HG03066 (cell line): ENCODE measurements around the gene IL31.
"Not testable (repeated sequence)": the region's sequence is repeated elsewhere in the genome, so short reads cannot be mapped to it uniquely, and the experiment has no call there.

ENCODE experiments used
- ATAC-seq: cut with Tn5 transposase; IDR thresholded peaks from one replicate; pipeline ENCODE4 v1.9.1; 2021; ENCODE audit warnings: low read depth; ENCODE audit not compliant: unreplicated experiment

Gene IL31

DNA sequence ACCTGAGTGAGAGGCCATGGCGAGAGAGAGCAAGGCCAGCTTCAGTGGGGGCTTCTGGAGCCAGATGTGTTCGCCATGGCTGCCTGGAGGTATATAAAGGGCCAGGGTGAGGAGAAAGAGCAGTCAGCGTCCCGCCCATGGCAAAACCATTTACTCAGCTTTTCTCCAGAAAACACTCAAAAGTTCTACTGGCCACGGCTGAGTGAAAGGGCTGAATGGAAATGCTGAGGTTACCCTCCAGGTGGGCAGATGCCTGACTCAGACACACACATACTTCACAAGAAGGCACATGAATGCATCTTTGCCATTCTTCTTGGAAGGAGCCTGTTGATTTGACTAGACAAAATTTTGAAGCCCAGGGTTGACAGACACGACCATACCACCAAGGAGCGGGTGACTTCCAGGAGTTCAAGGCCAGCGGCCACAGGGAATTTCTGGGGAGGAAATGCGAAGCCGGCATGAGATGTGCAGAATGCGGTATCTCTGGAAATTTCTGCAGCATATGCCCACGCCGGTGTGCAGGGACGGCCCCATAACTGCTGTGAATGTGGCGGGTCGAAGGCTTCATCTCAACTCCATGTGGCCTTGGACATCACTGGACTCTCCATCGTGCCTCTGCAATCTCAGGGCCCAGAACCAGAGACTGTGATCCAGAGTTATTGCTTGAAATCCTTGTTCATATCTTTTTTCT lies at the start of gene IL31:
TSS of gene IL31 (minus strand) at position 67 of the 691 bp plus-strand sequence. CDS start at position 18, 49 bp downstream.
- no peak for ATAC-seq

DNA sequence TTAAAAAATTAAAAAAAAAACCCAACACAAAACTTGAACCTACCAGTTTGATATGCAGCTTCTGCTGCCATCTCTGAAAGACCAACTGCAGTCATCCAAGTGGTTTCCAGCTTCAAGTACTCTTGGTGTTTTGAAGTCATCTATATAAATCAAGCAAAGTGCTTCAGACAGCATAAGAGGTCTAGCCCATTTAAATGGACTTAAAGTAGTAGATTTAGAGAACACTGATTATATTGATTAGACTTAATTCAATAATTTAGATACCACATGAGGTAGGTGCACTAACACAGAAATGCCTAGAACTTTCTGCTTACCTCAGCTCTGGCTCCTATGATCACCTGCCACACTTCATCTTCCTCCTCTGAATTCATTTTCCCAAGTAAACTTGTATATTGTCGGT lies 42.4 kb upstream of the IL31 start:
- no peak for ATAC-seq

DNA sequence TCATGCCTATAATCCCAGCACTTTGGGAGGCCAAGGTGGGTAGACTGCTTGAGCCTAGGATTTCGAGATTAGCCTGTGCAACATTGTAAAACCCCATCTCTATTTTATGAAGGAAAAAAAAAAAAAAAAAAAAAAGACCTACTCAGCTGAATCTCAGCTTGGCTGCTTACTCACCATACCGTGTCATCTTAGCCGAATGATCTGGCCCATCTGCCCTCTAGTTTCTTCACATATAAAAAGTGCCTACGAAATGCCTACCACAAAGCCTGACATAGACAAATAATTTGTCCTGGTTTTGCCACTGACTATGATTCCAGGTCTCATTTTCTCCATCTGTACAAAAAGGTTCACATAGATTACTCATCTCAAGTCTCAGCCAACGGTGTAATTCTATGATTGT lies 41.8 kb upstream of the IL31 start:
- ATAC-seq: no peak

DNA sequence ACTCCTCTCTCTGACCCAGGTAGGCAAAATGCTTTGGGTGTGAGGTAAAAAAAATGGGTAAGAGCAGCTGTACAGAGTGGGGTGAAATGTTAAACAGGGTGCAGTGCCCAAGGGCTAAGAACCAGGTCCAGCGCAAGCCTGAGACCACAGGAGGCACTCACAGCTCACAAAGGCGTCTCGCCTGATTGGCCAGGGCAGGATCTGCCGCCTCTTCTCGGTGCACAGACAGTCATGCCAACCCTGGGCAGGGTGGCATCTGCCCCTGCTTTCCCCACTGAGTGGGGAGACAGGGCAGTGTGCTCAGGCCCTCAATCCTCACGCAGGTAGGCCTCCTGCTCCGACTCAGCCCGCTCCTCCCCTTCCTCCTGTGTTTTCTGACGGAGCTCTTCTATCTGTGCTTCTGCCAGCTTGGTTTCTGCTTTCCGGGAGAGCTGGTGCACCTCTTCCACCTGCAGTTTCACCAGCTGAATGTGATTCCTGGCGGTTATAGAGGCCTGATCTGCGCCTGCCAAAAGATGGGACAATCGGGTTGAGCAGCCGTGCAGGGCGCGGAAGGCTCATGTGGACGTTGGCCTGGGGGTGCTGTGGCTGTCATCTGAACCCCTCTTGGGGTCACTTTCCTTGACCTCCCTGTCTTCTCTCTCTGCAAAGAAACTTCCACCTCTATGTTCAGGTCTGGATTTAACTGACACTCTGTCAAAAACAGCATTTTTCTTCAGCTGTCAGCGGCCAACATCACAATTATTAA lies 34.2 kb upstream of the IL31 start:
- no peak for ATAC-seq

DNA sequence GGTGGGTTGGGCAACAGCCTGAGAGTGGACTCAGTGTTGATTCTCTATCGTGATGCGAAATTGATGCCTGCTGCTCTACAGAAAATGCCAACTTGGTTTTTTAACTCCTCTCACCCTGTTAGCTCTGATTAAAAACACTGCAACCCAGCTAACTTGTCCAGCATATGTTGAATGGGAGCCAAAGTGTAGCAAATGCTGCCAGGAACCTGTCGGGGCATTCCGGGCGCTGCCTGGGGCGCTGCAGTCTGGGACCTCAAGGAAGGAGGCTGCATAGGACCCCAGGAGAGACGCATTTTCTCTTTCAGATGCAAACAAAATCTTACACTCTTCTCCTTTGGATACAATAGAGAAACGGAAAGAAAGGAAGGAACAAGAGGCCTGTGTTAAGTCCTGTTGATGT lies 33.4 kb upstream of the IL31 start:
- no peak for ATAC-seq

DNA sequence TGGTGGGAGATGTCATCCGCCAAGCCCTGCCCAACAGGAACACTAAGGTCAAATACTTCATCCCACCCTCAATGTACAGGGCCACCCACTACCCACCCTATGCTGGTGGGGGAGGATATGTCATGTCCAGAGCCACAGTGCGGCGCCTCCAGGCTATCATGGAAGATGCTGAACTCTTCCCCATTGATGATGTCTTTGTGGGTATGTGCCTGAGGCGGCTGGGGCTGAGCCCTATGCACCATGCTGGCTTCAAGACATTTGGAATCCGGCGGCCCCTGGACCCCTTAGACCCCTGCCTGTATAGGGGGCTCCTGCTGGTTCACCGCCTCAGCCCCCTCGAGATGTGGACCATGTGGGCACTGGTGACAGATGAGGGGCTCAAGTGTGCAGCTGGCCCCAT lies 33.0 kb upstream of the IL31 start:
- ATAC-seq: no peak

DNA sequence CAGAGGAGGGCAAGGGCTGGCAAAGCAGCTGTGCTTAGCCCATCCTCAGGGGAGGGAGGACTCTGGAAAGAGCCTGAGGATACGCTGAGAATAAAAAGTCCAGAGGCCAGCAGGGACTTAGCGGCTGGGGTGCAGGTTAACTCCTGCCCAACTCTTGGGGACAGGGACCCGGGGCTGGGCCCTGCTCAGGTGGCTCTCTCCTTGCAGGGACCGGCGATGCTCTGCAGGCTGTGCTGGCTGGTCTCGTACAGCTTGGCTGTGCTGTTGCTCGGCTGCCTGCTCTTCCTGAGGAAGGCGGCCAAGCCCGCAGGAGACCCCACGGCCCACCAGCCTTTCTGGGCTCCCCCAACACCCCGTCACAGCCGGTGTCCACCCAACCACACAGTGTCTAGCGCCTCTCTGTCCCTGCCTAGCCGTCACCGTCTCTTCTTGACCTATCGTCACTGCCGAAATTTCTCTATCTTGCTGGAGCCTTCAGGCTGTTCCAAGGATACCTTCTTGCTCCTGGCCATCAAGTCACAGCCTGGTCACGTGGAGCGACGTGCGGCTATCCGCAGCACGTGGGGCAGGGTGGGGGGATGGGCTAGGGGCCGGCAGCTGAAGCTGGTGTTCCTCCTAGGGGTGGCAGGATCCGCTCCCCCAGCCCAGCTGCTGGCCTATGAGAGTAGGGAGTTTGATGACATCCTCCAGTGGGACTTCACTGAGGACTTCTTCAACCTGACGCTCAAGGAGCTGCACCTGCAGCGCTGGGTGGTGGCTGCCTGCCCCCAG lies 32.3 kb upstream of the IL31 start:
- ATAC-seq: no peak

DNA sequence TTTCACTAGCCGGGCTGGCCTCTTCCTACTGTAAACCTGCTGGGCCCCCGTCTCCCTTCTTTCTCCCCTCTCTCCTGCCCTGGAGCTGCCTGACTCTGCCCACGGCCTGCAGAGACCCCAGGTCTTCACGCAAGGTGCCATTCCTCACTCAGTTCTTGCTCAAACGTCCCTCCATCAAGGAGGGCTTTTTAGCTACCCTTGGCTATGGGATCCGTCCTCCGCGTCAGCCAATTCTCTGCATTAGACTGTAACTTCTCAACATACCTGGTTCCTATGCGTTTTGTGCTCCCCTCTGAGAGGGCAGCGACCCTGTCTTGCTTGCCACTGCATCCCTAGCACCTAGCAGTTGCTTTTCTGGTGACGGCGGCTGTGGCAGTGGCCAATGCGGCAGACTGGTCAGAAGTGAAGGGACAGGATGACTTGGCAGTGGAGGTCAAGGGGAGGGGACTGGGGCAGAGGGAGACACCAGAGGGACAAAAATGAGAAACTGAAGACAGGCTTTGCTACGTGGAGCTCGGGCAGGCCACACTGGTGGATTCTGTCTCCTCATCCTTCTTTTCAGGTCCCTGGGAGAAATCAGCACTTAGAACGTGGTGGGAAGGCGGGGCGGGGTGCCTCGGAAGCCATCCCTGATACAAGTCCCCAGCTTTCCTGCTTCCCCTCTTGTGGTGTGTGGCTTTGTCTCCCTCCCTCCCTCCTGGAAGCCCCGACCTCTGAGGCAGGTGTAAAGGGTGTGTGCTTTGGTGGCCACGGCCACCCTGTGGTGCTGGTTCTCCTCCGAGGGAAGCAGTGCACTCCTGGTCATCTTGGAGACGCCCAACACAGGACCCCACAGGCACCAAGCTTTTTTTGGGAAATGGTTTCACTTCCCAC lies 31.3 kb upstream of the IL31 start:
- no peak for ATAC-seq

DNA sequence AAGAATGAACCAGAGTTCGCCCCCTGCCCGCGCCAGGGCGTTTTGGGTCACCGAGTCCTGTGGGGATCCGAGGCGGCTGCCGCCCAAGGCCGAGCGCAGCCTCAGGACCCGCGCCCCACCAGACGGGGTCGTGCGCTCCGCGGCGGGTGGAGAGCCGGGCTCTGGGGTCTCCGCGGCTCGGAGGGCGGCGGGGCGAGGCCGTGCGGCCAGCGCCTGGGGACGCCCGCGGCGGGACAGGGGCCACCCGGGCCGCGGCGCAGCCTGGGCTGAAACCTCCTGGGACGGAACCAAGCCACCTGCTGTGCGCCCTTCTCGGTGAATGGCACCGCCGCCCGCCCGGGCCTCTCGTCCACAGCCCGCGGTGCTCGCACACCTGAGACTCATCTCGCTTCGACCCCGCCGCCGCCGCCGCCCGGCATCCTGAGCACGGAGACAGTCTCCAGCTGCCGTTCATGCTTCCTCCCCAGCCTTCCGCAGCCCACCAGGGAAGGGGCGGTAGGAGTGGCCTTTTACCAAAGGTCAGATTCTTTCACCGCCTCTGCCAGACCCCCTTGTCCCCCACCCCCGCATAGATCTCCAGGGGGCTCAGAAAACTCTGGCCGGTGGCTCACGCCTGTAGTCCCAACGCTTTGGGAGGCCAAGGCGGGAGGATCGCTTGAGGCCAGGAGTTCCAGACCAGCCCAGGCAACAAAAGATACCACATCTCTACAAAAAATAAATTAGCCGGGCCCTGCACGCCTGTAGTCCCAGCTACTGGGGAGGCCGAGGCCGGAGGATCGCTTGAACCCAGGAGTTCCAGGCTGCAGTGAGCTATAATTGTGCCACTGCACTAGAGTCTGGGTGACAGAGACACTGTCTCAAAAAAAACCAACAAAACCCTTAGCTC lies 30.4 kb upstream of the IL31 start:
- ATAC-seq: no peak

DNA sequence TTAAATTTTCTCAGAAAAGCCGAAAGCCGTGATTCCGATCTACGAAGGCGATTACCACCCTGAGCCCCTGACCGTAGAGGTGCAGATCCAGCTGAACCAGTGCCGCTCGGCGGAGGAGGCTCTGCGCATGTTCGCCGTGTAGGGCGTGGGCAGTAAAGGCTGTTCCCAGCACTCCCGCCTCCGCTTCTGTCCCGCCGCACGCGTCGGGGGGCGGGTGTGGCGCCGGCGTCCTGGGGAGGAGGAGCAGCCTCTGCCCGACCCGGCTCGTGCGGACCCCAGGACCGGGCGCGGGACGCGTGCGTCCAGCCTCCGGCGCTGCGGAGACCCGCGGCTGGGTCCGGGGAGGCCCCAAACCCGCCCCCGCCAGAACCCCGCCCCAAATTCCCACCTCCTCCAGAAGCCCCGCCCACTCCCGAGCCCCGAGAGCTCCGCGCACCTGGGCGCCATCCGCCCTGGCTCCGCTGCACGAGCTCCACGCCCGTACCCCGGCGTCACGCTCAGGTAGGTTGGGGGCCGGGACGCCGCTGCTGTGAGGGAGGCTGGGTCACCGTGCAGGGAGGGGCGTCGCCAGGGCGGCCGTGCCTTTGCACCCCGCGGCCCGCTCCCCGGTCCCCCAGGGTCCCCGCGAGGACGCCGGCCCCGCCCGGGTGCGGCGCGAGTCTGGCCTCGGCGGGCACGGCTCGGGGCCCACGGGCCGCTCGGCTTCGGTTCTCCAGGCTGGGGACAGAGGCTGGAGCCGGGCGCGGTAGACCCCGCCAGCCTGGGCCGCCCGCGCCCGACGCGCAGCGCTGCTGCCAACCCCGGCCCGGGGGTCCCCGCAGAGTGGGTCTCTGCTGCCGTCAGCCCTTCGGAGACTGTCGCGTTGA lies 29.5 kb upstream of the IL31 start, which contains the start of gene B3GNT4:
TSS of gene B3GNT4 (plus strand) at position 409 of the 866 bp plus-strand sequence. CDS start 910 bp downstream, outside the sequence.
- no peak for ATAC-seq

DNA sequence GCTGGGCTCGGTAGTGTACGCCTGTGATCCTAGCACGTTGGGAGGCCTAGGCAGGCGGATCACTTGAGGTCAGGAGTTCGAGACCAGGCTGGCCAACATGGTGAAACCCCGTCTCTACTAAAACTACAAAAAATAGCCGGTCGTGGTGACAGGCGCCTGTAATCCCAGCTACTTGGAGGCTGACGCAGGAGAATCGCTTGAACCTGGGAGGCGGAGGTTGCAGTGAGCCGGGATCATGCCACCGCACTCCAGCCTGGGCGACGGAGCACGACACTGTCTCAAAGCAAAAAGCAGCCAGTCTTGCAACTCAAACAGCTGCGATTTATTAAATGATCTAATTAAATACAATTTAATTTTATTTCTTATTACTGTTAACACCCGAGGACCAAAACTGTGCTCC lies 28.8 kb upstream of the IL31 start:
- not testable (repeated sequence) for ATAC-seq

DNA sequence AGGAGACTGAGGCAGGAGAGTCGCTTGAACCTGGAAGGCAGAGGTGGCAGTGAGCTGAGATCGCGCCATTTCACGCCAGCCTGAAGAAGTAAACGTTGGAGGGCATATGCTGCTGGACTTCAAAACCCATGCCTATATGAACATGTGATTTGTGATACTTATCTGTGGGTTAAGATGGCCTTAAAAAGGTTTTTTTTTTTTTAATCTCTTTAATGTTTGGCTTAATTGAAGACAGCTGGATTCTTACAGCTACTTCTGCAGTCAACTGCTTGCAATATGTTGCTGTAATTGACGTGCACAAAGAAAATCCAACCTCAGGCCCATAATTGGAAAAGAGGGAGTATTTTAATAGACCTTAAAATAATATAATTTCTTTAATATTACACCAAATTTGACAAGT lies 28.0 kb upstream of the IL31 start:
- ATAC-seq: no peak

DNA sequence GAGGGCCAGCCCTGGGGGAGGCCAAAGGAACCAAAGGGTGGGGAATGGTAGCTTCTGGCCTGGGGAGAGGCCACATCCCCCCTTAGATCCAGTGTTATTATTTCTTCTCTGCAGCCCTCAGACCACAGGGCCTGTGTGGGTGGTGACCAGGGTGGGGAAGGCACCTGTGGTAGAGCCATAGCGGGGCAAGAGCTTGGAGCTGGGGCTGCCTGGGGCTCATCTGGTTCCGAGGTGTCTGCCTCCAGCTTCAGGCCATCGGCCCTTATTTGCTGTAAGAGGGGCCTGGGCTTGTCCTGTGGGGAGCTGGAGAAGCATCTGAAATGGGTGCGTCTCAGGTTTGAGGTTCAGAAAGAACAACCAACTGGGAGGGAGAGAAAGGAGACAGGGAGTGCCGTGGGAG lies 27.4 kb upstream of the IL31 start:
- no peak for ATAC-seq

DNA sequence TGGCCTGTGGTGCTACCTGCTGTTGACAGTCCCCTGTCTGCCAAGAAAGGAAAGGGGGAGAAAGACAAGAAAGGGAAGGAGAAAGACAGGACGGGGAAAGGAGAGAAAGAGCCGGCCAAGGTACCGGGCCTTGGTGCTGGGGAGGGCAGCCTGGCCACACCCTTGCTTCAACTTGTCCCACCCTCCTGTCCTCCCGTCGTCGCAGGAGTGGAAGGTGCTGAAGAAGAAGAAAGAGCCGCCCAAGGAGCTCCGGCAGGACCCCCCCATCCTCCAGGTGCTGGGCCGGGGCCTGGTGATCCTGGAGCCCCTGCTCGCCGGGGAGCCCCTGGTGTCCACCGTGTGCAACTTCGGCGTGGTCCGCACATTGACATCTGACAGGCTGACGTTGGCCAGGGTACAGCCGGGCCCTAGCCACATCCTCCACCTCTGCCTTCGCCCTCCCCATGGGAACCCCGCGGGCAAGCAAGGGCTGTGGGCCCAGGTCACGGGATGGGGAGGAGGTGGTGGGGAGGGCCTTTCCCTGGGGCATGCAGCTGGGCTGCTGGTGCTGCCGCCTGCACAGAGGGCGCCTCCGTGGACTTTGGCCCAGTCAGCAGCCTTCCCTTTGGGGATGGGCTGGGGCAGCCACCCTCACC lies 26.6 kb upstream of the IL31 start:
- ATAC-seq: no peak

DNA sequence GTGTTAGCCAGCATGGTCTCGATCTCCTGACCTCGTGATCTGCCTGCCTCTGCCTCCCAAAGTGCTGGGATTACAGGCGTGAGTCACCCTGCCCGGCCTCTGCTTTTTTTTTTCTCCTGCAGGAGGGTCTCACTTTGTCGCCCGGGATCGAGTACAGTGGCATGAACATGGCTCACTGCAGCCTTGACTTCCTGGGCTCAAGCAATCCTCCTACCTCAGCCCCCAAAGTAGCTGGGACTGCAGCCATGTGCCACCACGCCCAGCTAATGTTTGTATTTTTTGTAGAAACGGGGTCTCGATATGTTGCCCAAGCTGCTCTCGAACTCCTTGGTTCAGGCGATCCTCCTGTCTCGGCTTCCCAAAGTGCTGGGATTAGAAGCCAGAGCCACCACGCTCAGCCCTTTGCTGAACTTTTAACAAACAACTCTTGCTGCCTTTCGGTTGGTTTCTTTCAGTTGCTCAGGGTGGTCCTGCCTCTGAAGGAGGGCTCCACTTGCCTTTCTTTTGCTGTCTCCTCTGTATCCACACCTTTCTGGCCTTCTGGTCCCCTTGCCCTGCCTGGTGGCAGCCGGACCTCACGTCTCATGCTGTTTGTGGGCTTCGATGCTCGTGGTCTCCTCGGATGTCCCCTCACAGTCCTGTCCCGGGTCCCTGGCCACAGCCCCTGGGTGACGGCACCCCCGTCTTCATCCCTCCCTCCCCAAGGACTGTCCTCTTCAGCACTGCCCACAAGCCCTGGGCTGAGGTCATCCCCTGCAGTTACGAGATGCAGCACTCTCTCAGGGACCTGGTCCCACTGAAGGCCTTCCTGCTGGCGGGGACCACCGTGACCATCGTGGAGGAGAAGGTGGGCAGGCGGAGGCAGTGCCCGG lies 25.7 kb upstream of the IL31 start:
- no peak for ATAC-seq

DNA sequence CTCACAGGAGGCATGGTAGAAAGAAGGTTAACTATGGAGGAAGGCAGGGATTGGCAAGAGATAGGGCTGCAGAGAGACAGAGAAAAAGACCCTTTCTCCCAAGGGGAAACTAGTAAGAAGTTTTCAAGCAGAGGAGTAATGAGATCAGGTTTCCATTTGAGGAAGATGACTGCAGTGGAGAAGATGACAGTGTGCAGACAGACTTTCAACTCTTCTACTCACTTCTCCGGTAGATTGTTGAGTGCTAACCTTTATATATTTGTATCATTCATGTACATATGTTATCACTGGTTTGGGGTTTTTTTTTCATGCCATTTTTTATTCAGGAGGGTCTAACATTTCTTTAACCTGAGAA lies 23.6 kb upstream of the IL31 start:
- no peak for ATAC-seq

DNA sequence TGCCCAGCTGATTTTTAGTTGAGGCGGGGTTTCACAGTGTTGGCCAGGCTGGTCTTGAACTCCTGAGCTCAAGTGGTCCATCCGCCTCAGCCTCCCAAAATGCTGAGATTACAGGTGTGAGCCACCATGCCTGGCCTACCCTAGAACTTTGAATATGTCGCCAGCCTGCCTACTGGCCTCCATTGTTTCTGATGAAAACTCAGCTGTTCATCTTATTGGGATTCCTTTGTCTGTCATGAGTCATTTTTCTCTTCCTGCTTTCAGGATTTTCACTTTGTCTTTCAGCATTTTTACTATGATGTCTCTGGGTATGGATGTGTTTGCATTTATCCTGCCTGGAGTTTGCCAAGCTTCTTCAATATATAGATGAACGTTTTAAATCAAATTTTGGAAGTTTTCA lies 21.4 kb upstream of the IL31 start:
- ATAC-seq: no peak
